GM18499 (cell line): ENCODE results near the gene POLRMT.

ENCODE experiments used
- ATAC-seq: cut with Tn5 transposase; IDR thresholded peaks from one replicate; pipeline ENCODE4 v1.9.1; 2021; ENCODE audit warnings: moderate number of reproducible peaks; ENCODE audit not compliant: insufficient read depth, unreplicated experiment

POLRMT gene

GRCh38 chr19:570251-570686, 63.1 kb downstream of the POLRMT start:
- no peak for ATAC-seq

DNA sequence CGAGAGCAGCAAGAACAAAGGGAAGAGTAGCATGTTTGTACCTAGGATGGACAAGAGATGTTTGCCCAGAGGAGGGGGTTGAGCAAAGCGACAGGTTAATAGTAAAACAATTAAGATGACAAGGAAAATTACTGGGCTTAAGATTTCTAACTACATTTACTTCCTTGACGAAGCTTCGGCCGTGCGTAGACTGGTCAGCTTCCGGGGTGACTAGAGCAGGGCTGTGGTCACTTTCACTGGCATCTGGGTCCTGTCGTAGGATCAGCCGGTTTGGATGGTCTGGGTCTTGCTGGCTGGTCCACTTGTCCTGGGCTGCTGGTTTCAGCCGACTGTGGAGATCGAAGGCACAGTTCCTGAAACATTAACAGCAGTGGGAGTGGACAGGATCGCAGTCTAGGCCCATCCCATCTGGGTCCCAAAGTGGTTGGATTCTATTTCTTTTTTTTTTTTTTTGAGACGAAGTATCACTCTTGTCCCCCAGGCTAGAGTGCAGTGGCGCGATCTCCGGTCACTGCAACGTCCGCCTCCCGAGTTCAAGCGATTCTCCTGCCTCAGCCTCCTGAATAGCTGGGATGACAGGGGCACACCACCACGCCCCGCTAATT, 65.9 kb downstream of the POLRMT start:
- no peak for ATAC-seq
